Measurements from ENCODE around the gene FOXF2. TPM values are rescaled to one million over a fixed set of nuclear protein-coding genes. Genes with fewer than 3 reads are reported as not detected.
A peak's percentile ranks its signal among the peaks of the same experiment; 100 is the strongest.

Gene FOXF2
- total and polyA plus RNA-seq, 2 experiments from 2014 or later = not detected

- no peaks in the 10 kb centered on the region for H3K9me2 ChIP-seq (ENCODE audit: insufficient read depth)
- H2AFZ ChIP-seq = peak overlapping the region; percentile 83; the same call in 1 of the 2 replicates
- ATAC-seq = peak; percentile 18
- peak overlapping the region; percentile 62 for H3K4me3 ChIP-seq
- Mint-ChIP-seq H3K27ac (no peak overlapping the region), H3K9me3 (0 out of 3 replicates have a peak, but pooled peaks cover 4% of the 10 kb centered on the region), H3K36me3 (ENCODE audit: low read depth) (no peaks in the 10 kb centered on the region), H3K4me3 (peak overlapping the region; percentile 60), H3K4me1 (peaks cover 33% of the 10 kb centered on the region), H3K27me3 (ENCODE audit: insufficient read depth, low read depth, poor library complexity) (peaks cover 94% of the 10 kb centered on the region)
- no peaks in the 10 kb centered on the region for H3K79me2 ChIP-seq (replicated peaks; ENCODE audit: insufficient read depth)
- H3K4me2 ChIP-seq = peak overlapping the region; percentile 81
- H3K36me3 ChIP-seq (ENCODE audit: insufficient read depth) = no peaks in the 10 kb centered on the region
- peaks cover 100% of the 10 kb centered on the region for H3K27me3 ChIP-seq (ENCODE audit: insufficient read depth)
- H3F3A ChIP-seq (replicated peaks; ENCODE audit: low read depth) = peaks cover 16% of the 10 kb centered on the region
- no peak overlapping the region for H3K27ac ChIP-seq (ENCODE audit: low read depth)
- TF ChIP-seq CTCF (conservative IDR thresholded peaks at IDR 0.05; ENCODE audit: low read depth in 2 of 2) (peak; percentile 49 to 76), ZNF114 (CRISPR knock-in tag; IDR thresholded peaks at IDR 0.05) (no peak)
- H3K4me1 ChIP-seq (ENCODE audit: insufficient read depth) = peaks cover 46% of the 10 kb centered on the region
- H4K20me1 ChIP-seq (replicated peaks; ENCODE audit: insufficient read depth) = peaks cover 11% of the 10 kb centered on the region
- peak; percentile 73 for DNase-seq (ENCODE audit: low spot score)
Measured at GRCh38 chr6:1381481-1382330, 7.7 kb upstream of the FOXF2 start.

GRCh38 chr6:1382331-1382882 lies 7.0 kb upstream of the FOXF2 start:
- H4K20me1 ChIP-seq (replicated peaks; ENCODE audit: insufficient read depth) = peaks cover 14% of the 10 kb centered on the region
- peak; percentile 1; the same call in 2 of the 3 replicates for ATAC-seq
- H3K27me3 ChIP-seq (ENCODE audit: insufficient read depth) = peaks cover 100% of the 10 kb centered on the region
- TF ChIP-seq EZH2 (IDR thresholded peaks at IDR 0.05; ENCODE audit: low read depth, unreplicated experiment) (peak; percentile 80), CREB1 (CRISPR knock-in tag; IDR thresholded peaks at IDR 0.05; ENCODE audit: low read depth) (no peak), REST (IDR thresholded peaks at IDR 0.05; ENCODE audit: unreplicated experiment) (no peak)
- no peaks in the 10 kb centered on the region for H3K36me3 ChIP-seq (ENCODE audit: insufficient read depth)
- Mint-ChIP-seq H3K27me3 (ENCODE audit: insufficient read depth, low read depth, poor library complexity) (peaks cover 94% of the 10 kb centered on the region), H3K4me1 (peaks cover 34% of the 10 kb centered on the region), H3K36me3 (ENCODE audit: low read depth) (no peaks in the 10 kb centered on the region), H3K27ac (no peak overlapping the region), H3K9me3 (peaks cover 4% of the 10 kb centered on the region; the same call in 1 of the 3 replicates), H3K4me3 (peak overlapping the region; percentile 60)
- DNase-seq (ENCODE audit: low spot score) = peak; percentile 70
- no peaks in the 10 kb centered on the region for H3K79me2 ChIP-seq (replicated peaks; ENCODE audit: insufficient read depth)
- H2AFZ ChIP-seq = peak overlapping the region; percentile 83
- H3K4me3 ChIP-seq = peak overlapping the region; percentile 62
- H3K27ac ChIP-seq (ENCODE audit: low read depth) = no peak overlapping the region
- H3K4me1 ChIP-seq (ENCODE audit: insufficient read depth) = peaks cover 47% of the 10 kb centered on the region
- H3F3A ChIP-seq (replicated peaks; ENCODE audit: low read depth) = peaks cover 15% of the 10 kb centered on the region
- H3K4me2 ChIP-seq = peak overlapping the region; percentile 81
- H3K9me2 ChIP-seq (ENCODE audit: insufficient read depth) = no peaks in the 10 kb centered on the region

All from GM23338 (cell line).